GM19193 (cell line): ENCODE results near the gene GAL3ST2.

Source experiments
- POLR2A ChIP-seq: IDR thresholded peaks from 4 replicates; pipeline ENCODE4 v1.6.1; 2011; ENCODE audit not compliant: insufficient read depth, insufficient read length; ENCODE audit errors: extremely low read depth

The GAL3ST2 gene

GRCh38 chr2:241759067-241759807, 17.4 kb upstream of the GAL3ST2 start:
- TF ChIP-seq POLR2A, result no peak

- TF ChIP-seq POLR2A, result no peak
Observed at GRCh38 chr2:241760301-241760771, 16.3 kb upstream of the GAL3ST2 start.

- TF ChIP-seq POLR2A, result no peak
Observed at GRCh38 chr2:241762321-241762932, 14.2 kb upstream of the GAL3ST2 start.

- no peak for TF ChIP-seq POLR2A
Observed at GRCh38 chr2:241762933-241763369, 13.7 kb upstream of the GAL3ST2 start.

- TF ChIP-seq POLR2A, result no peak
Observed at GRCh38 chr2:241763551-241764274, 12.9 kb upstream of the GAL3ST2 start.

GRCh38 chr2:241764275-241765241, 12.1 kb upstream of the GAL3ST2 start:
- TF ChIP-seq POLR2A, result no peak

- no peak for TF ChIP-seq POLR2A
Observed at GRCh38 chr2:241767464-241768250, 9.0 kb upstream of the GAL3ST2 start.

GRCh38 chr2:241768251-241768711, 8.3 kb upstream of the GAL3ST2 start:
- no peak for TF ChIP-seq POLR2A

- TF ChIP-seq POLR2A, result no peak
Observed at GRCh38 chr2:241768850-241769249, 7.8 kb upstream of the GAL3ST2 start.

GRCh38 chr2:241769819-241770184, 6.8 kb upstream of the GAL3ST2 start:
- no peak for TF ChIP-seq POLR2A

GRCh38 chr2:241770185-241770935, 6.3 kb upstream of the GAL3ST2 start:
- TF ChIP-seq POLR2A, result no peak

- TF ChIP-seq POLR2A, result no peak
Observed at GRCh38 chr2:241770936-241771285, 5.7 kb upstream of the GAL3ST2 start.
